GM18873 (cell line): ENCODE measurements around the gene INHA.

ENCODE experiments used
- ATAC-seq: cut with Tn5 transposase; IDR thresholded peaks from one replicate; pipeline ENCODE4 v1.9.1; 2021; ENCODE audit warnings: mild to moderate bottlenecking, moderate library complexity, moderate number of reproducible peaks; ENCODE audit not compliant: unreplicated experiment, low FRiP score

The INHA gene

GRCh38 chr2:219571311-219572236 lies 536 bp upstream of the INHA start, which contains the start of gene OBSL1:
TSS of gene OBSL1 (minus strand) at chr2:219571539. CDS start at chr2:219571232, 307 bp downstream.
- no peak for ATAC-seq

- no peak for ATAC-seq
These were observed 1.1 kb downstream of the INHA start for GRCh38 chr2:219573166-219573565.

DNA sequence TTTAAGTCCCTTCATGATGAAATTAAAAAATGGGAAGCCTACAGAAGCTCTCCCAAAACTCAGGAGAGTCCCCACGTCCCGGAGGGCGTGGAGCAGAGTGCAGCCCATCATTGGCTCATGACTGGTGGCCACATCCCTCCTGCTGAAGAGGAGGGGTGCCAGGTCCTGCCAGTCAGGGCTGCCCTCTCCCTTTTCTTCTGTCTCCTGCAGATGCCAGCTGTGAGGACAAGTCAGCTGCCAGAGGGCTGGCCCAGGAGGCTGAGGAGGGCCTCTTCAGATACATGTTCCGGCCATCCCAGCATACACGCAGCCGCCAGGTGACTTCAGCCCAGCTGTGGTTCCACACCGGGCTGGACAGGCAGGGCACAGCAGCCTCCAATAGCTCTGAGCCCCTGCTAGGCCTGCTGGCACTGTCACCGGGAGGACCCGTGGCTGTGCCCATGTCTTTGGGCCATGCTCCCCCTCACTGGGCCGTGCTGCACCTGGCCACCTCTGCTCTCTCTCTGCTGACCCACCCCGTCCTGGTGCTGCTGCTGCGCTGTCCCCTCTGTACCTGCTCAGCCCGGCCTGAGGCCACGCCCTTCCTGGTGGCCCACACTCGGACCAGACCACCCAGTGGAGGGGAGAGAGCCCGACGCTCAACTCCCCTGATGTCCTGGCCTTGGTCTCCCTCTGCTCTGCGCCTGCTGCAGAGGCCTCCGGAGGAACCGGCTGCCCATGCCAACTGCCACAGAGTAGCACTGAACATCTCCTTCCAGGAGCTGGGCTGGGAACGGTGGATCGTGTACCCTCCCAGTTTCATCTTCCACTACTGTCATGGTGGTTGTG lies 2.6 kb downstream of the INHA start:
- ATAC-seq, result no peak

DNA sequence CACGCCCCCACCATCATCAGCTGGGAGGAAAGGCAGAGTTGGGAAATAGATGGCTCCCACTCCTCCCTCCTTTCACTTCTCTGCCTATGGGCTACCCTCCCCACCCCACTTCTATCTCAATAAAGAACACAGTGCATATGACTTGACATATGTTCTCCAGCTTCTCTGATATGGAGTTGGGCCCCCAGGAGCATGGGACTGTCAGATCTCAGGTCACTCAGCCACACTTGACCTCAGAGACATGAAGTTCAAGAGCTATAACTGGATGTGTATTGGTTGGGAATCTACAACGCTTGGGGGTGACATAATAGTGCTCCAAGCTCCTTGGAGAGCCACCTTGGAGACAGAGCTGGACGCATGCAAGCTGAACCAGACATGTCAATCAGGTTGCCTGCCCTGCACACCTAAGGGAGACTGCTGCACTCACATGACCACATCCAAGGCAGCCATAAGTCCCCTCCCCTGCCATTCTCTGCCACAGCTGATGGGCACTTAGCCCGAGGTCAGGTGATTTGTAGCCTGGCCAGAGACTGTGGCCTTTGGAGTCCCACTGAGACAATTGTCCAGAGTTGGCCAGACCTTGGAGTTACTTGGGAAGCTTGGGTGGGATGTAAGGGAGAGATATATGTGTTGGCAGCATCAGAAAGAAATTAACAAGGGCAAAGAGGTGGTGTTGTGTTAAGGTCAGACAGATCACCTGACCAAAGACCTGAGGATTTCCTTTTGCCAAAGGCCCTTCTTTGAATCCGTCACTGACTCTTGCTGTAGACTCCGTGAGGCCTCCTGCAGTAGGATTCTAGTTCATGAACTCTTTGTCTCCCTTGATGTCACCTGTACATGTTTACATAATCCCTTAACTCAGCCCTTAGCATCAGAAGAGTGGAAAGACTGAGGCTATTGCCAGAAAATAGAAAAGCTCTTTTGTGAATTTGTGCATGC lies 3.7 kb downstream of the INHA start:
- ATAC-seq, result no peak

DNA sequence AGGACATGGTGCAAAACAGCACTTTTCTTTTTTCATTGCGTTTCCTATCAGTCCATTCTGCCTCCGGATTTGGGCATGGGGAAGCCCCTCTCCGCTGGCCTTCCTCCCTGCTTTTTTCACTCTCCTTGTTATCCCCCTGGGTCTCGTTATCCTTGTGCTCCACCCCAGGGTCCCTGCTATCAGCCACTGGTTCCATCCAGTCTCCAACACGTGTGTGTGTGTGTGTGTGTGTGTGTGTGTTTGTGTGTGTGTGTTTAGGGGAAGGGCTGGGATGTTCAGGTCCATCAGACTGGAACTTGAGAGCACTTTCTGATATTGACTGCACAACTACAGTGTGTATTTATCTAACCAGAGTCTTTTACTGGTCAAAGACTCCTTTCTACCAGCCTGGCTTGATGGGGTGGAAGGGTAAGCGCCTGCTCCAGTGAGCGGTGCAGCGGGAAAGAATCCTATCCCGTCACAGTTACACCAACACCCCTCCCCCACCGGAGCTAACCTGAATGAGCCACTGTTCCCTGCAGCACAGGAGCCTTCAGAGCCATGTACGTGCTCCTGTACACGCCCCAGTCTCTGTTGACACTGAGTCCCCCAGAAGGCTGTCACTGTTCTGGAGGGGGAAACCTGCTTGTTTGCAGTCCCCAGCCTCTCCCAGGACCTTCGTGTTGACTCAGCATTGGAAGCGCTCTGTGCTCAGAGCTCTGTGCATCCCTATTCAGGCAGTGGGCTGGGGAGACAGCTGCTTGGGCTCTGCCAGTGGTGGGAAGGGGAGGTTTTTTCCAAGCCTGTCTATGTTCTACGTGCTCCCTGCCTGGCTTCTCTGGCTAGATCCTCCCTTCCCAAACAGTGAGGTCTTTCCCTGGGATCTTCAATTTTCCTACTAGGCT lies 4.6 kb downstream of the INHA start:
- no peak for ATAC-seq

- no peak for ATAC-seq
These were observed 6.9 kb downstream of the INHA start for GRCh38 chr2:219578811-219579613.

GRCh38 chr2:219581346-219581745 lies 9.2 kb downstream of the INHA start:
- no peak for ATAC-seq

DNA sequence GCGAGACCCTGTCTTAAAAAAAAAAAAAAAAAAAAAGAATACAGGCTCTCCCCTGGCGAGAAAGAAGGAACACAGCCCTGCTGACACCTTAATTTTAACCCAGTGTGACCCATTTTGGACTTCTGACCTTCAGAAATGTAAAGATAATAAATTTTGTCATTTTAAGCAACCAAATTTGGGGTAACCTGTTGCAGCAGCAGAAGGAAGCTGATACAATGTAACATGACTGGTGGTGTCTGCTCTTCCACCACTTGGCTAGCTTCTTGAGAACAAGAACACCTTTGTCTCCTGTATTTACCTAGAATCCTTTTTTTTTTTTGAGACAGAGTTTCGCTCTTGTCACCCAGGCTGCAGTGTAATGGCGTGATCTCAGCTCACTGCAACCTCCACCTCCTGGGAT lies 19.0 kb downstream of the INHA start:
- ATAC-seq, result no peak

DNA sequence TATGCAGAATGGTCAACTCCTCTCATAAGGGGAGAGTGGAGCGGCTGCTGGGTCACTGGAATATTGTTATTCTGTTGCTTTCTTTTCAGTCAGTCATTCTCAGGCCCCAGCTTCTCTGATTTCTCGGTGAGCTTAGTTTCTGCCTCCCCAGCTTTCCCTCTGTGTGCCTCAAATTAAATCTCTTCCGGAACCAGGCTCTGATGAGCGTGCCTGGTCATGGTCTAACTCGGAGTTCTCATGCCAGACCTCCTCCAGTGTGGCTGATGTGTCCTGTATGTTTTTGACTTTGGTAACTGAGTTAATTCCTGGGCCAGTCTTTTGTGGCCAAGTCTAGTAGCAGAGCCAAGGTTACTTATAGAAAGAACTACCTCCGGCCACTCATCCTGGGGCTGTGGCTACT lies 20.6 kb downstream of the INHA start:
- ATAC-seq, result no peak

DNA sequence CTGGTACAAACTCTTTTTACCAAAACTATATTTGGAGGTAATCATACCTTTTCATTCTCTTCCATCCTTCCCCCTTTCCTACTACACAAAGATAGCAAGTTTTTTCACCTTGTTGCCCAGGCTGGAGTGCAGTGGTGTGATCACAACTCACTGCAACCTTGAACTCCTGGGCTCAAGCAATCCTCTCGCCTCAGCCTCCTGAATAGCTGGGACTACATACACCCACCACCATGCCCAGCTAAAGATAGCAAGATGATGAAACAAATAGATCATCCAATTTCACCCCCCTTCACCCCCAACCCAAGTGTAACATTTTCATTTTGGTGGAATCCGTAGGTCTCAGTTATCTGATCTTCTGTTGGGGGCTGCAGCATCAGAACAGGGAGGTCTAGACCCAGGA lies 21.0 kb downstream of the INHA start:
- ATAC-seq, result no peak

DNA sequence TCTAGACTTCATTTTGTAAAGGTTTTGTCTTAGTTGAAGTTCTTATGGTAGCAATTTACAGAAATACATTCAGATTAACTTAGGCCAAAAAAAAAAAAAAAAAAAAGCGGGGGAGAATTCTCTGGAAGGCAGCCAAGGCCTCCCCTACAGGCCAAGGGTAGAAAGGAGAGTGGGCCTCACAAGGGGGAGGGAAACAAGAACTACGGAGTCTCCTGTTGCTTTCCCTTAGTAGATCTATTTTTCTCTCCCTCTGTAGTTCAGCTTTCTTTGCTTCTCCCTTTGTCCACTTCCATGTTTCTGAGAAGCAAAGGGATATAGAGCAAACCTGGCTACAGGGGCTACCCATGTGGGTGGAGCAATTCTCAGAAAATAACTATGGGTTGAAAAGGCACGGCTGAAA lies 23.1 kb downstream of the INHA start:
- no peak for ATAC-seq

DNA sequence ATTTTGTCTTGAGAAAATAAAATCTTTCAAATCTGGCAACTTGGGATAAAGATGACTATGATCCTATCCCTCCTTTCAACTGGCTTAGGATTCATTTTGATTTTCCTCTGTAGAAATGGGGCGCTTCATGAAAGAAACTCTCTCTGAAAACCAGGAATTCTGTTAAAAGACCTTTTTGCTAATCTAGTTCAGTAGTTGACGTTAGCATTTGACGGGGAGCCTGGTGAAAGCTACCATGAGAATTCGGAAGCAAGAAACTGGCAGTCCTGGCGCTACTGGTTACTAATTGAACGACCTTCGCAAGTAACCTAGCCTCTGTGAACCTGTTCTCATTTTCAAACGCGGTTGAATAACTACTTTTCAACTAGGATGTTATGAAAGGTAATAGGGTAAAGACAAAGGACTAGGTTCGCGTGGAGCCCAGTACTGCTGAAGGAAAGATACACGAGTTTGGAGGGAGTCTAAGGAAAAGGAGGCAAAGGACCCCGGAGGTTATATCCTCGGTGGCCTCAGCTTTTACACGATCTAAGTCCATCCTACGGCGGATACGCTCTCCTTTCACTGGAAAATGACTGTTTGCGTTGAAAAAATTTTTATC lies 24.9 kb downstream of the INHA start:
- peak; percentile 8 for ATAC-seq

GRCh38 chr2:219597552-219598307 lies 25.6 kb downstream of the INHA start, which contains the start of gene STK11IP:
TSS of gene STK11IP (plus strand) at chr2:219597857. CDS start at chr2:219598120, 263 bp downstream.
- ATAC-seq, result peak; percentile 85

DNA sequence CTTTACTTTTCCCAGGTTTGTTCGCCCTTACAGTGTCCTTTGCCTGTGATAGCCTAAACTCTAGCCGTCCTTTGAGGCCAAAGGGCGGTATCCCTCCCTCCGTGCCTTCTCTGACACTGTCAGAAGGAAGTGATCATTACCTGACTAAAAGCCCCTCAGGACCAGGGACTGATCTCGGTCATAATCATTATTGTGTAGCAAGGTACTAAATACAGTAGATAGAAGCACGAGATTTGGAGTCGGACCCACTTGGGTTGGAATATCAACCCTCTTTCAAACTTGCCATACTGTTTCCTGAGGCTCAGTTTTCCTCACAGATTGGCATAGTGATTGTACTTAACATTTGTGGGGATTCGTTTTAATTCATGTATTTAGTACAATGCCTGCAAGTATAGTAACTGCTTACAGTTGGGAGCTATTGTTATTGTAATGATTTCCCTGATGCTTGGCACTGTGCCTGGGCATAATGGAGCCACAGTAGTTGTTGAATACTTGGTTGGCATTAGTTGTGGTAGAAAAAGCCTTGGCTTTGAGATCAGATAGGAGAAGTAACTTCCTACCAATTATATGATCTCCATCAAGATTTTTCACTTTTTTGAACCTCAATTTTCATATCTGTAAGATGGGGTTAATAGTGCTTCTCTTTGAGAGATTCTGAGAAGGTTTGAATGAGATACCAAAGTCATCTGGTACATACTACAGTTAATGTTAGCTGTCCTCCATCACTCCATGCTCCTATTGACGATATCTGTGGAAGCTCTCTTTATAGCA lies 26.4 kb downstream of the INHA start:
- ATAC-seq, result no peak

- ATAC-seq, result no peak
These were observed 31.7 kb downstream of the INHA start for GRCh38 chr2:219603771-219604170.

DNA sequence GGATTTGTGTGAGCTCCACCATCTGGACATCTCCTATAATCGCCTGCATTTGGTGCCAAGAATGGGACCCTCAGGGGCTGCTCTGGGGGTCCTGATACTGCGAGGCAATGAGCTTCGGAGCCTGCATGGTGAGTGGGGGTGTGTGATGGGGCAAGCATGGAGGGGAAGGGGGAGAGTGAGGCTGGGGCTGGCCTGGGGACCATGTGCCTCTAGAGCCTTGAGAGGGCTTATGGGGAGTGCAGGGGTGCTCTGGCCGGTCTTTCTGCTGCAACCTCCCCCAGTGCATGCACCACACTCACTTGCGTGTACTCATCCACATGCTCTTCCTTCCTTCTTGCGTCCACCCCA lies 33.5 kb downstream of the INHA start:
- ATAC-seq, result no peak

GRCh38 chr2:219607931-219608330 lies 35.8 kb downstream of the INHA start:
- no peak for ATAC-seq
